NCI-H446 treated with DMSO at 0.1 percent for 48 hours (cell line): Measurements from ENCODE around the gene AP5Z1.
A peak's percentile ranks its signal among the peaks of the same experiment; 100 is the strongest.

Source experiments
- DNase-seq: peaks from one replicate; lab custom pipeline; 2025; lab: John Stamatoyannopoulos, UW

Gene AP5Z1, protein sequence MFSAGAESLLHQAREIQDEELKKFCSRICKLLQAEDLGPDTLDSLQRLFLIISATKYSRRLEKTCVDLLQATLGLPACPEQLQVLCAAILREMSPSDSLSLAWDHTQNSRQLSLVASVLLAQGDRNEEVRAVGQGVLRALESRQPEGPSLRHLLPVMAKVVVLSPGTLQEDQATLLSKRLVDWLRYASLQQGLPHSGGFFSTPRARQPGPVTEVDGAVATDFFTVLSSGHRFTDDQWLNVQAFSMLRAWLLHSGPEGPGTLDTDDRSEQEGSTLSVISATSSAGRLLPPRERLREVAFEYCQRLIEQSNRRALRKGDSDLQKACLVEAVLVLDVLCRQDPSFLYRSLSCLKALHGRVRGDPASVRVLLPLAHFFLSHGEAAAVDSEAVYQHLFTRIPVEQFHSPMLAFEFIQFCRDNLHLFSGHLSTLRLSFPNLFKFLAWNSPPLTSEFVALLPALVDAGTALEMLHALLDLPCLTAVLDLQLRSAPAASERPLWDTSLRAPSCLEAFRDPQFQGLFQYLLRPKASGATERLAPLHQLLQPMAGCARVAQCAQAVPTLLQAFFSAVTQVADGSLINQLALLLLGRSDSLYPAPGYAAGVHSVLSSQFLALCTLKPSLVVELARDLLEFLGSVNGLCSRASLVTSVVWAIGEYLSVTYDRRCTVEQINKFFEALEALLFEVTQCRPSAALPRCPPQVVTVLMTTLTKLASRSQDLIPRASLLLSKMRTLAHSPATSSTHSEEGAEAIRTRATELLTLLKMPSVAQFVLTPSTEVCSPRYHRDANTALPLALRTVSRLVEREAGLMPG

GRCh38 chr7:4775250-4775847, at the start of gene AP5Z1:
TSS of gene AP5Z1 (plus strand) at chr7:4775623. CDS start at chr7:4775716, 93 bp downstream.
- DNase-seq, result peak; percentile 91

GRCh38 chr7:4725850-4726450, 49.5 kb upstream of the AP5Z1 start:
- DNase-seq, result no peak

DNA sequence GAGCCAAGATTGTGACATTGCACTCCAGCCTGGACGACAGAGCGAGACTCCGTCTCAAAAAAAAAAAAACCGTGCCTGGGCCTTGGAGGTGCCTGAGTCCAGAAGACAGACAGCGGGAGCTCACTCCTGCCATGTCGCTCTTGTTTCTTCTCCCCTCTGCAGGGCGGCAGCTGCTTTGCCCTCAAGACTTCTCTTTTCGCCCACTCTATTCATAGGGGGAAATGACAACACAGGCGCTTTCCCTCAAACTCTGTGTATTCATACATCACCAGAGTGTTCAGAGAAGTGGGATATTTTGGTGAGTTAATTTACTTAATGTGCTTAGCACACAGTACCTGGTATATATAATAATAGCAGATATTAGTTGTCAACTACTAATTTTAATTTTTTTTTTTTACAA, 48.9 kb upstream of the AP5Z1 start:
- no peak for DNase-seq

DNA sequence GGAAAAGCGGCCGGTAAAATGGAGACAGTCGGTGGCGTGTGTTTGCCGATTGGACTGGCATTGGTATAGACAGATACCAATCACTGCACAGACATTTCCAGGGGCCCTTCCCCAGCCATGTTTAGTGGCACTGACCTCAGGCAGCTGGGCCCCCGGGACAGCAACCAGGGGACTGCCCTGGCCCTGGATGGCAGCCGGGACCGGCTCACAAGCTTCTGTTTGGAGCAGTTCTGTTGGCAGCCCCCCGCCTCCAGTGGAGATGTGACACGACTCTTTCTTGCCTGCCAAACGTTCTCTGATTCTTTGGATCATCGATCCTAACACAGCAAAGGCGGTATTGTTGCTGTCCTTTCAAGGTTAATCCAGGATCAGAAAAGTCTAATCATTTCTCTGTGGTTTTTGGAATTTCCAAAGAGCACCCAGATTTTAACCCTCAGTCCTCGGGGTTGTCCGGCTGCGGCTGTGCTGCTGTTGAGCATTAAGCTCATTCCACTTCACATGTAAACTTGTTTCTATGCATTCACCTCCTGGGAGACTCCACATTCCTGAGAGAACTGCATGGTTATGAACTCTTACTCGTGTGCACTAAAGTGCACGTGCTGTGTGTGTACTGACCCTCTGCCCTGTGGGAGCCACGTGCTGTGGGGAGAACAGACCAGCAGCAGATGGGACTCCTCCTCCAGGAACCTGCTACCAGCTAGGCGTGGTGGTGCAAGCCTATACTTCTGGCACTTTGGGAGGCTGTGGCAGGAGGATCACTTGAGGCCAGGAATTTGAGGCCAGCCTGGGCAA, 47.3 kb upstream of the AP5Z1 start:
- no peak for DNase-seq

- DNase-seq, result no peak
These were observed 46.2 kb upstream of the AP5Z1 start for GRCh38 chr7:4729266-4729665.

- DNase-seq, result no peak
These were observed 45.1 kb upstream of the AP5Z1 start for GRCh38 chr7:4730276-4730675.

- no peak for DNase-seq
These were observed 44.5 kb upstream of the AP5Z1 start for GRCh38 chr7:4730971-4731370.

- no peak for DNase-seq
These were observed 43.6 kb upstream of the AP5Z1 start for GRCh38 chr7:4731803-4732202.

DNA sequence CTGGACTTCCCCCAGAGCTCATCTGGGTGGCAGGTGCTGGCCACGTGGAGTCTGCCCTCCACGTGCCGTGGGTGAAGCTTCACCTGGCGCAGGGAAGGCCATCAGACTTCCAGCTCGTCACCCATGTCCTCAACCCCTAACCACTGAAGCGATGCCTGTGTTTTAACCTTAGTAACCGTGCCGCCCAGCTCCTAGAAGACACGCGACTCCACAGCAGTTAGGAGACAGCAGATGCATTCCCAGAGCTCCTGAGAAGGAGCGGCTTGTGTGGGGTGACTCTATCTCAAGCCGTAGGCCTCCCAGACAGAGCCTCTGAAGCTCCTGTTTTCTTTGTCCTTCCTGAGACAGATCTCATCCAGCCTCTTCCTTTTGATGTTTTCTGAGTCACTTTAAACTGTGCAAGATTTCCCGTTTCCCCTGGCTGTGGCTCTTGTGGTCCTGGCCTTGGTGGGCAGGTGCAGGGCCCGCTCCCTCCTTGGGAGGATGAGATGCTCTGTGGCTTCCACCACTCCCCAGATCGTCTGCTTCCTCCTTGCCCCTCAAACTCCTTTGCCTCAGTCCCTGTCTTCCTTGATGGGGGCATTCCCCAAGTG, 41.4 kb upstream of the AP5Z1 start:
- no peak for DNase-seq

GRCh38 chr7:4734587-4735345, 40.7 kb upstream of the AP5Z1 start:
- DNase-seq, result no peak

DNA sequence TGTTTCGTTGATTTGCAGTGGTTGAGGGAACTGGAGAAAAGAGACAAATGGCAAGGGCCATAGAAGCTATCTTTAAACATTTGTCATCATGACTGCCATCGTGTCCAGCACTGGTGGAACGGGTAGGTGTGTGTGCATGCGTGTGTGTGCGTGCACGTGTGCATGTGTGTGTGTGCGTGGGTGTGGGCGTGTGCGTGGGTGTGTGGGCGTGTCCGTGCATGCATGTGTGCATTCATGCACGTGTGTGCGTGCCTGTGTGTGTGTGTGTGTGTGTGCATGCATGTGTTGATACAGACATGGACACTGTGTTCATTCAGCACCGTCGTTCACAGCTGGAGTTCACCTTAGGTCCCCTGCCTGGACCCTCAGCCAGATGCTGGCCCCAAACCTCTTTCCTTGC, 38.1 kb upstream of the AP5Z1 start:
- DNase-seq, result no peak

GRCh38 chr7:4738711-4739527, 36.5 kb upstream of the AP5Z1 start:
- DNase-seq, result no peak

GRCh38 chr7:4739528-4739992, 35.9 kb upstream of the AP5Z1 start:
- DNase-seq, result no peak

DNA sequence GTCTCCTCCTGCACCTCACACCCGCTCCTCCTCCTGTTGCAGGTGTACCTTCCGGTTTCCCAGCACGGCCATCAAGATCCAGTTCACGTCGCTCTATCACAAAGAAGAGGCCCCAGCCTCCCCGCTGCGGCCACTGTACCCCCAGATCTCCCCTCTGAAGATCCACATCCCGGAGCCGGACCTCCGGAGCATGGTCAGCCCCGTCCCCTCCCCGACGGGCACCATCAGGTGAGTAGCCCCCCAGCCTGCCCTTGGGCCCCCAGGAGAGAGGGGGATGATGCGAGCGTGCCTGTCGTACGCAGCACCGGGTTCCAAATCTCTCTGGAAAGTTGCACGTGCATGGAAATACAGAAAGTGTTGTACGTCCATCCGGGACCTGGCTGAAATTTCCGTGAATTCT, 34.6 kb upstream of the AP5Z1 start:
- DNase-seq, result no peak

GRCh38 chr7:4742051-4742573, 33.3 kb upstream of the AP5Z1 start:
- DNase-seq, result no peak

GRCh38 chr7:4742852-4743251, 32.6 kb upstream of the AP5Z1 start:
- no peak for DNase-seq

- peak; percentile 93 for DNase-seq
These were observed 30.8 kb upstream of the AP5Z1 start for GRCh38 chr7:4744391-4745264.

- no peak for DNase-seq
These were observed 30.0 kb upstream of the AP5Z1 start for GRCh38 chr7:4745265-4745919.
